Panc1 (cell line): ENCODE data around the gene ADGRE1. TPM values are rescaled to one million over a fixed set of nuclear protein-coding genes. Genes with fewer than 3 reads are reported as not detected.

Source experiments
- ATAC-seq: fragments of 200-7000 bp; cut with Tn5 transposase; 2 replicates; pipeline ENCODE4 v1.9.1; 2020; ENCODE audit warnings: mild to moderate bottlenecking, moderate library complexity
- BruUV-seq: library from RNA; stranded (reverse); fragments of 400-500 nt; replicated peaks from 2 replicates; lab custom pipeline; 2021; lab: Mats Ljungman, UMichigan
- CTCF ChIA-PET: fragments of 300-600 bp; sonication (Branson Sonifier 250); formaldehyde crosslinking; loops from one replicate; lab custom pipeline; 2022; ENCODE audit warnings: antibody characterized with exemption; lab: Charles Lee
- POLR2A ChIA-PET: fragments of 300-600 bp; sonication (Branson Sonifier 250); formaldehyde crosslinking; loops from one replicate; lab custom pipeline; 2022; ENCODE audit warnings: antibody characterized with exemption; lab: Charles Lee
- DNase-seq: peaks from one replicate; pipeline ENCODE4 v3.0.0-alpha.2; 2010; ENCODE audit warnings: low read depth, low spot score
- H3K27ac ChIP-seq: 2 replicates; pipeline ENCODE4 v1.5.1; 2011; ENCODE audit warnings: mild to moderate bottlenecking, low read length, inconsistent platforms
- H3K27me3 ChIP-seq: fragments of 200-500 bp; sonication (Bioruptor generic); 2 replicates; pipeline ENCODE4 v1.6.0; 2014; ENCODE audit warnings: low read length, inconsistent platforms; ENCODE audit not compliant: control insufficient read depth, insufficient read depth
- H3K36me3 ChIP-seq: fragments of 200-500 bp; sonication (Bioruptor generic); 2 replicates; pipeline ENCODE4 v1.5.1; 2014; ENCODE audit warnings: inconsistent platforms, mild to moderate bottlenecking, low read length, moderate library complexity; ENCODE audit not compliant: control insufficient read depth, insufficient read depth
- H3K4me1 ChIP-seq: 2 replicates; pipeline ENCODE4 v1.5.1; 2011; ENCODE audit warnings: inconsistent platforms, mild to moderate bottlenecking, low read length, moderate library complexity; ENCODE audit not compliant: control insufficient read depth, insufficient read depth
- H3K4me3 ChIP-seq, 2 experiments: 2 replicates each; pipeline ENCODE4 v1.5.1; 2011 to 2012; ENCODE audit warnings: low read depth in 2 of 2, low read length in 2 of 2, mild to moderate bottlenecking in 2 of 2, inconsistent platforms in 1 of 2, moderate library complexity in 1 of 2
- H3K9me3 ChIP-seq: fragments of 200-500 bp; sonication (Bioruptor generic); 2 replicates; pipeline ENCODE4 v1.5.1; 2014; ENCODE audit warnings: low read depth, mild to moderate bottlenecking, inconsistent platforms, low read length, moderate library complexity; ENCODE audit not compliant: control insufficient read depth, insufficient read depth
- CTCF ChIP-seq: fragments of 450-650 bp; IDR thresholded peaks from 2 replicates; pipeline ENCODE4 v1.5.1; 2017; ENCODE audit warnings: mild to moderate bottlenecking
- POLR2AphosphoS5 ChIP-seq: IDR thresholded peaks from 2 replicates; pipeline ENCODE4 v1.6.1; 2012; ENCODE audit warnings: mild to moderate bottlenecking, low read depth, low read length, moderate library complexity
- REST ChIP-seq, 2 experiments: IDR thresholded peaks; 2 replicates each; pipeline ENCODE4 v1.6.1; 2011 to 2012; ENCODE audit warnings: low read depth in 2 of 2, control low read depth in 1 of 2, low read length in 1 of 2, mild to moderate bottlenecking in 1 of 2, moderate library complexity in 1 of 2; ENCODE audit not compliant: insufficient read depth in 1 of 2
- SIN3A ChIP-seq: IDR thresholded peaks from 2 replicates; pipeline ENCODE4 v1.6.1; 2012; ENCODE audit warnings: low read depth, mild to moderate bottlenecking, low read length, moderate library complexity, borderline replicate concordance; ENCODE audit not compliant: insufficient read depth
- TCF7L2 ChIP-seq: IDR thresholded peaks from 2 replicates; pipeline ENCODE4 v1.6.1; 2011; ENCODE audit warnings: mild to moderate bottlenecking, low read depth, low read length, inconsistent platforms
- in situ Hi-C: cut with HindIII; loops from 2 replicates; pipeline ENCODE4 v1.10.0; 2016; ENCODE audit warnings: low sequenced_read_pairs, low pct_unique_long_range_greater_than_20kb
- intact Hi-C: fragments of 100-400 bp; cut with micrococcal nuclease; formaldehyde crosslinking; loops from one replicate; pipeline ENCODE4 v1.10.0; 2022; ENCODE audit not compliant: unreplicated experiment
- total RNA-seq: library from RNA; stranded (reverse); gene quantifications from one replicate; pipeline ENCODE4 v1.2.1, GENCODE V29; 2021; ENCODE audit not compliant: unreplicated experiment

Gene ADGRE1
- total RNA-seq, 1 experiment from 2014 or later, result 0.08 TPM

GRCh38 chr19:6948884-6949283 is 61.5 kb downstream of the ADGRE1 start:
- BruUV-seq, result no TSS peak
- Histone ChIP-seq H3K27ac (no peak overlapping the region), H3K4me1 (no peaks in the 10 kb centered on the region), H3K36me3 (no peaks in the 10 kb centered on the region), H3K27me3 (peaks cover 2% of the 10 kb centered on the region; the same call in 1 of the 2 replicates), H3K4me3 (no peak overlapping the region), H3K9me3 (no peaks in the 10 kb centered on the region)
- TF ChIP-seq SIN3A (no peak), CTCF (no peak), TCF7L2 (no peak), POLR2AphosphoS5 (no peak), REST (IDR thresholded peaks at IDR 0.05; ENCODE audit: insufficient read depth in 1 of 2, low read depth in 2 of 2, low read length in 1 of 2) (no peak)
- intact Hi-C loops, result no loop called here
- in situ Hi-C loops, result no loop called here
- ChIA-PET POLR2A (no interaction called here), CTCF (no interaction called here)
- ATAC-seq (no peak), DNase-seq (no peak)

- ChIA-PET POLR2A (no interaction called here), CTCF (no interaction called here)
- TF ChIP-seq SIN3A (no peak), POLR2AphosphoS5 (no peak), CTCF (no peak), REST (IDR thresholded peaks at IDR 0.05; ENCODE audit: insufficient read depth in 1 of 2, low read depth in 2 of 2, low read length in 1 of 2) (no peak), TCF7L2 (no peak)
- no peaks in the 10 kb centered on the region for H3K4me1 ChIP-seq
- no TSS peak for BruUV-seq
- H3K4me3 ChIP-seq, result no peak overlapping the region
- intact Hi-C loops, result no loop called here
- H3K36me3 ChIP-seq, result no peaks in the 10 kb centered on the region
- no peak overlapping the region for H3K27ac ChIP-seq
- in situ Hi-C loops, result no loop called here
- H3K27me3 ChIP-seq, result no peaks in the 10 kb centered on the region
- ATAC-seq (no peak), DNase-seq (no peak)
- no peaks in the 10 kb centered on the region for H3K9me3 ChIP-seq
Observed at GRCh38 chr19:6952956-6953355, 65.6 kb downstream of the ADGRE1 start.
